ENCODE data around the gene UGT1A5. TPM values are rescaled to one million over a fixed set of nuclear protein-coding genes. Genes with fewer than 3 reads are reported as not detected.
"Not testable (repeated sequence)": the region's sequence is repeated elsewhere in the genome, so short reads cannot be mapped to it uniquely, and the experiment has no call there.

The UGT1A5 gene
- total RNA-seq, 2 experiments from 2014 or later, result not detected

GRCh38 chr2:233743464-233744259, 31.0 kb downstream of the UGT1A5 start:
- CTCF ChIA-PET (ENCODE audit: unreplicated experiment), result no interaction called here
- no peaks in the 10 kb centered on the region for H3K79me2 ChIP-seq (ENCODE audit: insufficient read depth, low read depth, low read length)
- no peak overlapping the region for H3K4me3 ChIP-seq (ENCODE audit: low read depth, low read length, poor library complexity, severe bottlenecking)
- no TSS peak for BruUV-seq (replicated peaks)
- H4K20me1 ChIP-seq (ENCODE audit: insufficient read depth, low read length), result no peaks in the 10 kb centered on the region
- no peaks in the 10 kb centered on the region for H3K4me1 ChIP-seq (ENCODE audit: insufficient read depth, low read length, poor library complexity, severe bottlenecking)
- H3K9me3 ChIP-seq (ENCODE audit: low read length), result no peaks in the 10 kb centered on the region
- H2AFZ ChIP-seq (ENCODE audit: low read length), result no peak overlapping the region
- H3K27ac ChIP-seq (ENCODE audit: low read depth, low read length, poor library complexity, severe bottlenecking), result no peak overlapping the region
- POLR2A ChIA-PET, result no interaction called here
- TF ChIP-seq EZH2phosphoT487 (IDR thresholded peaks at IDR 0.05; ENCODE audit: borderline replicate concordance, low read depth, low read length) (no peak), CTCF (conservative IDR thresholded peaks at IDR 0.05; ENCODE audit: low read length) (no peak)
- intact Hi-C loops (cut with micrococcal nuclease; ENCODE audit: unreplicated experiment), result no loop called here
- no peak overlapping the region for H3K4me2 ChIP-seq (ENCODE audit: low read length)
- no peak for DNase-seq (ENCODE audit: low spot score)
- no peaks in the 10 kb centered on the region for H3K36me3 ChIP-seq (ENCODE audit: insufficient read depth, low read length)
- no peaks in the 10 kb centered on the region for H3K9me2 ChIP-seq (ENCODE audit: insufficient read depth, low read length)

- Histone ChIP-seq H3K9me2 (ENCODE audit: insufficient read depth, low read length) (no peaks in the 10 kb centered on the region), H3K27ac (ENCODE audit: low read depth, low read length, poor library complexity, severe bottlenecking) (no peak overlapping the region), H3K79me2 (ENCODE audit: insufficient read depth, low read depth, low read length) (no peaks in the 10 kb centered on the region), H3K4me2 (ENCODE audit: low read length) (no peak overlapping the region), H3K4me1 (ENCODE audit: insufficient read depth, low read length, poor library complexity, severe bottlenecking) (no peaks in the 10 kb centered on the region), H3K4me3 (ENCODE audit: low read depth, low read length, poor library complexity, severe bottlenecking) (no peak overlapping the region), H2AFZ (ENCODE audit: low read length) (no peak overlapping the region), H3K9me3 (ENCODE audit: low read length) (no peaks in the 10 kb centered on the region), H4K20me1 (ENCODE audit: insufficient read depth, low read length) (no peaks in the 10 kb centered on the region), H3K36me3 (ENCODE audit: insufficient read depth, low read length) (no peaks in the 10 kb centered on the region)
- intact Hi-C loops (cut with micrococcal nuclease; ENCODE audit: unreplicated experiment), result no loop called here
- DNase-seq (ENCODE audit: low spot score), result no peak
- ChIA-PET CTCF (ENCODE audit: unreplicated experiment) (no interaction called here), POLR2A (no interaction called here)
- BruUV-seq (replicated peaks), result no TSS peak
- TF ChIP-seq EZH2phosphoT487 (IDR thresholded peaks at IDR 0.05; ENCODE audit: borderline replicate concordance, low read depth, low read length), result no peak
- TF ChIP-seq CTCF (conservative IDR thresholded peaks at IDR 0.05; ENCODE audit: low read length), result no peak
Measured at GRCh38 chr2:233745073-233745755, 32.5 kb downstream of the UGT1A5 start.

- H3K36me3 ChIP-seq (ENCODE audit: insufficient read depth, low read length); H3K4me2 ChIP-seq (ENCODE audit: low read length); CTCF ChIA-PET (ENCODE audit: unreplicated experiment); H3K27ac ChIP-seq (ENCODE audit: low read depth, low read length, poor library complexity, severe bottlenecking); H2AFZ ChIP-seq (ENCODE audit: low read length); H3K79me2 ChIP-seq (ENCODE audit: insufficient read depth, low read depth, low read length); POLR2A ChIA-PET; H4K20me1 ChIP-seq (ENCODE audit: insufficient read depth, low read length); H3K4me3 ChIP-seq (ENCODE audit: low read depth, low read length, poor library complexity, severe bottlenecking); H3K9me2 ChIP-seq (ENCODE audit: insufficient read depth, low read length); DNase-seq (ENCODE audit: low spot score); H3K9me3 ChIP-seq (ENCODE audit: low read length); intact Hi-C loops (cut with micrococcal nuclease; ENCODE audit: unreplicated experiment); BruUV-seq (replicated peaks); H3K4me1 ChIP-seq (ENCODE audit: insufficient read depth, low read length, poor library complexity, severe bottlenecking): not testable (repeated sequence)
Measured at GRCh38 chr2:233745838-233746237, 33.1 kb downstream of the UGT1A5 start.

All from OCI-LY7 (cell line).